ENCODE data around the gene PHF14.

The PHF14 gene

DNA sequence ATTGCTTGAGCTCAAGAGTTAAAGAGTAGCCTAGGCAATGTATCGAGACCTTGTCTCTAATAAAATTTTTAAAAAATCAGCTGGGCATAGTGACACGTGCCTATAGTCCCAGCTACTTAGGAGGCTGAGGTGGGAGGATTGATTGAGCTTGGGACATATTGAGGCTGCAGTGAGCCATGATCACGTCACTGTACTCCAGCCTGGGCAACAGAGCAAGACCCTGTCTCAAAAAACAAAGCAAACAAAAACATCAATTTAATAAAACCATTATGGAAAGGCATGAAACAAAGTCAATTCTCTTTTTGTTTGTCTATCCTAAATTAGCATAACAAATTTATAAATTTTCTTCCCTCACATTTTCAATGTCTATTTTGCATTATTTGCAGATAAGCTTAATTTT, 108.4 kb downstream of the PHF14 start:
- no peak for DNase-seq (ENCODE audit: low read depth)
- no peak for TF ChIP-seq CTCF (IDR thresholded peaks at IDR 0.05; ENCODE audit: insufficient read depth, low read depth, low read length, missing control alignments)
- H3K4me3 ChIP-seq (ENCODE audit: low read length) = no peak overlapping the region

DNA sequence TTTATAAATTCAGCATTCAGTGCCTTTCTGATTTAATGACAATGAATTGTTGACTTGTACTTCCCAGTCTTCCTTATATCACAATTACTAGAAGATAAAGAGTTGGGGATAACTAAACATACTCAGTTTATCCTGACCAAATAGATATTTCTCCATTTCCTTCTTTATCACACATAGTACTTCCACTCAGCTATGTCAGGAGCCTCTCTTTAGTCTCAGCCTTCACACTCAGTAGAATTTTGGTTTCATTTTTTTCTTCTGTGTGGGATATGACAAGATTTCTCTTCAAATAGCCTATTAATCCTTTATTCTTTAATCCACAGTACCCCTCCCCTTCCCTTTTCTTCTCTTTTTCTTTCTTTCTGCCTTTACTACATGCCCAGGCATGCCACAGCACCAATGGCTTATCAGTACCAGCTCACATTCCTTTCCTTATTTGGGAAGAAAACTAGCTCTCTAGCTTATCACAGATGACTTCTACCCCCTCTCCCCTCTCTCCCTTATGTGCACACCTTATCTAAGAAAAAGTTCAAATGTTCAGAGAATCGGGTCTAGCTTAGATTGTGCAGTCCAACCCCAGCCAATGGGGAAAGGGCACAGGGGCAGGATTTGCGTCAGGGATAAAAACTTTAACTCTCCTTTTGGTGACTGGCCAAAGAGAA, 109.0 kb downstream of the PHF14 start:
- DNase-seq (ENCODE audit: low read depth) = peak; percentile 10
- no peak for TF ChIP-seq CTCF (IDR thresholded peaks at IDR 0.05; ENCODE audit: insufficient read depth, low read depth, low read length, missing control alignments)
- no peak overlapping the region for H3K4me3 ChIP-seq (ENCODE audit: low read length)

DNA sequence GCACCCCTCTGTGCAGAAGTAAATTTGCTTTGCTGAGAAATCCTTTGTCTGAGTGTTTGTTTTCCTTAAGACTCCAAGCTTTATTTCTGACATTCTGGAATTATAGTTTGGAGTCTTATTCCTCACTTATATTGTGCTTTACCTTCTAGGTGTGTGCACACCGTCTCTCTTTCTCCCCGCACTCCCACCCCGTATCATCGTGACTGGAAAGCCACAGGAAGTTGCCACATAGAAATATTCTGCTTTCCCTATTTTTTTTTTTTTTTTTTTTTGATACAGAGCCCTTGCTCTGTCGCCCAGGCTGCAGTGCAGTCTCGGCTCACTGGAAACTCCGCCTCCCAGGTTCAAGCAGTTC, 109.5 kb downstream of the PHF14 start:
- no peak for DNase-seq (ENCODE audit: low read depth)
- no peak overlapping the region for H3K4me3 ChIP-seq (ENCODE audit: low read length)
- TF ChIP-seq CTCF (IDR thresholded peaks at IDR 0.05; ENCODE audit: insufficient read depth, low read depth, low read length, missing control alignments) = no peak

DNA sequence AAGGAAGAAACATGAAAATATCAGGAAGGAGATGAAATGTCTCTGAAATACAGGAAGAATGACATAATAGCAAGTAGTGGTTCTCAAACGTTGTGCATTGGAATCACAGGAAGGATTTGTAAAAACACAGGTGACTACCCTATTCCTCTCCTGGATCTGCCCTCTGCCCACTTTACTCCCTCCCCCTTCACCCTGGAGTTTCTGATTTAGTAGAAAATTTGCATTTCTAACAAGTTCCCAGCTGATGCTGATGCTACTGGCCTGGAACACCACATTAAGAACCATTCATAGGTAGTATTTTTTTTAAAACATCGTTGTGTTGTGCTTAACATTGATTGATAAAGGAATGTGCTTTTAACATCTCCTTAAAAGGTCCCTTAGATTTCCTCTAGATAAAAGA, 130.9 kb downstream of the PHF14 start:
- DNase-seq (ENCODE audit: low read depth) = no peak
- no peak for TF ChIP-seq CTCF (IDR thresholded peaks at IDR 0.05; ENCODE audit: insufficient read depth, low read depth, low read length, missing control alignments)
- H3K4me3 ChIP-seq (ENCODE audit: low read length) = no peak overlapping the region

GRCh38 chr7:11109659-11110058, 136.0 kb downstream of the PHF14 start:
- no peak for DNase-seq (ENCODE audit: low read depth)
- H3K4me3 ChIP-seq (ENCODE audit: low read length) = no peak overlapping the region
- no peak for TF ChIP-seq CTCF (IDR thresholded peaks at IDR 0.05; ENCODE audit: insufficient read depth, low read depth, low read length, missing control alignments)

DNA sequence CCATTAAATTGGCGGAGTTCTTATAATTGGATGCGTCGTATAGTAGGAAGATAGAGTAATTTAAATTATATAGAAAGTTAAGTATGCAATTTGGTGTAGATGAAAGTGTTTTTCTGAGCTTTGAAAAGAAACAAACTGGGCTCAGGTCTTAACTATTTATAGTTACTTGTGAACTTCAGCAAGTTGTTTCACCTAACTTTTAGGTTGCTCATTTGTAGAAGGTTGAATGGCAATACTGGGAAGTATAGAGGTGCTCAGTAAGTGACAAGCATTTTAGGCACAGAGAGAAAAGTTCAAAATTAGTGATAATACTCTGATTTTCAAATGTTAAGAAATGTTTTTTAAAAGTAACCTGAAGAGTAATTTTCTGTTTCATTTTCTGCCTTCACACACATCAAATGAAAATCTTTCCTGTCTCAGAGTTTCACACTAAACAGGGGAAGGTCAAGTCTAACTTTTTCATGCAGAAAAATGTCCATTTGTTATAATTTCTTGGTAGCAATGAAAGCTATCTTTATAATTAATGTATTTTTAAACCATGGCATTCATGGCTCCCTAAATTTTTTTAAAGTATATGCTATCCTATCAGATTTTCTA, 146.5 kb downstream of the PHF14 start:
- no peak for DNase-seq (ENCODE audit: low read depth)
- H3K4me3 ChIP-seq (ENCODE audit: low read length) = no peak overlapping the region
- TF ChIP-seq CTCF (IDR thresholded peaks at IDR 0.05; ENCODE audit: insufficient read depth, low read depth, low read length, missing control alignments) = no peak

DNA sequence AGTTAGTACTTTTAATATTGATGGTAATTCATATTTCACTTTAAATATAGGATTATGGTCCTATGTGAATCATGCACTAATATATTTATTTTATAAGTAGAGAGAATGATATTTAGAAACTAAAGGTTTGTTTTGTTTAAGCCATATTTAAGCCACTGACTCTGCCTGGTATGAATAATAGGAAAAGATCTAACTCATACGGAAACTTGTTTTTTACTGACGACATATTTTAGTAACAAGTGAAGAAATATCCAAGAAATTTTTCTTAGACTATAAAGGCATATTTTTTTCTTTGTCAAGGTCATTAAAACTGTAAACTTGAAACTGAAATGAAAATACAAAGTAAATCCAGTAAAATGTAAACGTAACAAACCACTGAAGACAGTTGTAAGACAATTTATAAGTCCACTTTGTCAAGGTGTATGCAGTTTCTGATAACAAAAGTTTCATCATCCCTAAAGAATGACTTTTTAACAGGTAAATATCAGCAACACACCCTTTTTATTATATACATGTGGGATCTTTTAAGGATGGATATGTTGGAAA, 147.1 kb downstream of the PHF14 start:
- TF ChIP-seq CTCF (IDR thresholded peaks at IDR 0.05; ENCODE audit: insufficient read depth, low read depth, low read length, missing control alignments) = no peak

More for the DNA sequence above, 147.1 kb downstream of the PHF14 start:
- DNase-seq (ENCODE audit: low read depth) = no peak
- H3K4me3 ChIP-seq (ENCODE audit: low read length) = no peak overlapping the region

All from epithelial cell of esophagus (primary cell).